ENCODE measurements around the gene ANKK1. TPM values are rescaled to one million over a fixed set of nuclear protein-coding genes. Genes with fewer than 3 reads are reported as not detected.

Gene ANKK1
- total RNA-seq, 1 donor from 2014 or later: 1.5 TPM

DNA sequence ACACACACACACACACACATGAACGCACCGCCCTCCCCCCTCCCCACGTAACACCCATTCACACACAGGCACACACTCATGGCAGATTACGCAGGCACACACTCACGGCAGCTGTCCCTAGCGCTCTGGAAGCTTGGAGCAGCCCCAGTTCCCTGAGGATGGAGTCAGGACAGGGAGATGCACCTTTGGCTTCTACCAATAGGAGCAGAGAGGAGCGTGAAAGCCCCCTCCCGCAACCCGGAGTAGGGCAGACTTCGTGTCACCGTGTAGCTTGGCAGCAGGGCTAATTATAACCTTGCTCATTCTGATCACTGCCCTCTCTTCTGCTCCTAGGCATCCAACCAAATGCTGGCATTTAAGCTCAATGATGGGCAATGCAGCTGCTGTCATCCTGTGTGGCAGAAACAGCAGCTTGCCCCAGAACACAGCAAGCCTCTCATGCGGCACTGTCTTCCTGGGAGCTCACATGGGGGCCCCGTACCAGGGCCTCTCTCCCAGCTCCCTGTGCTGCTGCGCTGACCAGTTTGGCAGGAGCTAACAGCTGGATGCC is 31.9 kb downstream of the ANKK1 start:
- intact Hi-C loops (cut with DNase I): no loop called here
- Histone ChIP-seq H3K27me3 (no peaks in the 10 kb centered on the region), H3K4me3 (no peak overlapping the region), H3K36me3 (no peaks in the 10 kb centered on the region), H3K27ac (no peak overlapping the region), H3K9me3 (no peaks in the 10 kb centered on the region), H3K4me1 (no peaks in the 10 kb centered on the region)
- no peak for DNase-seq (ENCODE audit: extremely low spot score in 2 of 2)
- TF ChIP-seq POLR2A (IDR thresholded peaks at IDR 0.05) (no peak), POLR2AphosphoS5 (IDR thresholded peaks at IDR 0.05; ENCODE audit: insufficient read depth in 1 of 2, low read depth in 1 of 2) (no peak)
- TF ChIP-seq, protein P1, sequence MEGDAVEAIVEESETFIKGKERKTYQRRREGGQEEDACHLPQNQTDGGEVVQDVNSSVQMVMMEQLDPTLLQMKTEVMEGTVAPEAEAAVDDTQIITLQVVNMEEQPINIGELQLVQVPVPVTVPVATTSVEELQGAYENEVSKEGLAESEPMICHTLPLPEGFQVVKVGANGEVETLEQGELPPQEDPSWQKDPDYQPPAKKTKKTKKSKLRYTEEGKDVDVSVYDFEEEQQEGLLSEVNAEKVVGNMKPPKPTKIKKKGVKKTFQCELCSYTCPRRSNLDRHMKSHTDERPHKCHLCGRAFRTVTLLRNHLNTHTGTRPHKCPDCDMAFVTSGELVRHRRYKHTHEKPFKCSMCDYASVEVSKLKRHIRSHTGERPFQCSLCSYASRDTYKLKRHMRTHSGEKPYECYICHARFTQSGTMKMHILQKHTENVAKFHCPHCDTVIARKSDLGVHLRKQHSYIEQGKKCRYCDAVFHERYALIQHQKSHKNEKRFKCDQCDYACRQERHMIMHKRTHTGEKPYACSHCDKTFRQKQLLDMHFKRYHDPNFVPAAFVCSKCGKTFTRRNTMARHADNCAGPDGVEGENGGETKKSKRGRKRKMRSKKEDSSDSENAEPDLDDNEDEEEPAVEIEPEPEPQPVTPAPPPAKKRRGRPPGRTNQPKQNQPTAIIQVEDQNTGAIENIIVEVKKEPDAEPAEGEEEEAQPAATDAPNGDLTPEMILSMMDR (IDR thresholded peaks at IDR 0.05): no peak

DNA sequence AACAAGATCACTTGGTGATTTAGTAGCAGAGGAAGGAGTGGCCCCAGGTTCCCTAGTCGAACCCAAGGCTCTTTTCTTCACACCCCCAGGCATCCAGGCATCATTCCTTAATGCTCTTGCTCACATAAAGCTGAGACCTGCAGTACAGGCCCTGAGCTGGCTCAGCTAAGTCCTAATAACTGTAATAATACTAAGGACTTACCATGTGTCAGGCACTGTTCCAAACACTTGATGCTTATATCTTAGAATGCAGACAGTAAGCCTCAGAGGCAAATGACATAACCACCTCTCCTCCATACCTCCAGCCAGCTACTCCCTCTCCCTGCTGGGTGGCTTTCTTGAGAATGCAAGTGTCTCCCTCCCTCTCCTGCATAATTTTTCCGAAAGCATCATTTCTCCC is 33.2 kb downstream of the ANKK1 start:
- Histone ChIP-seq H3K4me1 (no peaks in the 10 kb centered on the region), H3K9me3 (no peaks in the 10 kb centered on the region), H3K27me3 (no peaks in the 10 kb centered on the region), H3K36me3 (no peaks in the 10 kb centered on the region), H3K27ac (no peak overlapping the region), H3K4me3 (no peak overlapping the region)
- no peak for DNase-seq (ENCODE audit: extremely low spot score in 2 of 2)
- TF ChIP-seq POLR2A (IDR thresholded peaks at IDR 0.05) (no peak), POLR2AphosphoS5 (IDR thresholded peaks at IDR 0.05; ENCODE audit: insufficient read depth in 1 of 2, low read depth in 1 of 2) (no peak)
- intact Hi-C loops (cut with DNase I): no loop called here

DNA sequence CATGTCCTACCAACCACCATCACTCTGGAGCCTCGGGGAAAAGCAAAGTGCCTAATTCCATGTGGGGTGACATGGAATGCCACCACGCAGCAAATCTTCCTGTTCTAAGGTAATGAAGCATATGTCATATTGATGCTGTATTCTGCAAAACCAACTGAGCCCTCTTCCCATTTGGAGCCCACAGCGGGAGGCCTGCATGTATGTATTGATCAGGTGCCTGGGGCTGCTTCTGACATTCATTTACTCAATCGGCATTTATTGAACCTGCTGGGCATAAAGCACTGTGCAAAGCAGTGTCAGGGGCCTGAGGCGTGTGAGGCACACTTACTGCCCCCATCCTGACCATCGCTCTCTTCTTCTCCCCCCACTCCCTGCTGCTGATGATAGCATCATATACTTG is 39.1 kb downstream of the ANKK1 start:
- H3K27ac ChIP-seq: no peak overlapping the region
- H3K4me3 ChIP-seq: no peak overlapping the region
- TF ChIP-seq, protein P1 (IDR thresholded peaks at IDR 0.05): no peak
- TF ChIP-seq POLR2A (IDR thresholded peaks at IDR 0.05): no peak
- TF ChIP-seq POLR2AphosphoS5 (IDR thresholded peaks at IDR 0.05; ENCODE audit: insufficient read depth in 1 of 2, low read depth in 1 of 2): no peak
- no peaks in the 10 kb centered on the region for H3K36me3 ChIP-seq
- intact Hi-C loops (cut with DNase I): no loop called here
- H3K27me3 ChIP-seq: no peaks in the 10 kb centered on the region
- no peaks in the 10 kb centered on the region for H3K4me1 ChIP-seq
- no peak for DNase-seq (ENCODE audit: extremely low spot score in 2 of 2)
- no peaks in the 10 kb centered on the region for H3K9me3 ChIP-seq

DNA sequence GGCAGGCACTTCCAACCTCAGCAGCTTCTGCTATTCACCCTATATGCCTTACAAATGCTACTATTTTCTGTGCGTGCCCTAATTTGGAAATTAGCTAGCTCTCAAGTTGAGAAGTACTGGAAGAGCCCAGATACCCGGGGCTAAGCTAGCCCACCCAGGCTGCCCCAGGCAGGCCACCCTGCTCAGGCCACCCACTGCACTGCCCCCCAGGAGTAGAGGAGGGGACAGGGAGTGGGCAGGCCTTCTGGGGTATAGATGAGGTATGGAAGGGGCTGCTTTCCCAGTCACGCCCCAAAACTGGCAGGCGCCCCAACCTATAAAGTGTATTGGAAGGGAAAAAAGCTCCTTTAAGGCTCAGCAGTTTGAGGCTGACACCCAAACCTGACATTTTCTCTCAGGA is 44.2 kb downstream of the ANKK1 start:
- Histone ChIP-seq H3K4me3 (no peak overlapping the region), H3K27ac (no peak overlapping the region), H3K27me3 (no peaks in the 10 kb centered on the region), H3K4me1 (no peaks in the 10 kb centered on the region), H3K9me3 (no peaks in the 10 kb centered on the region), H3K36me3 (no peaks in the 10 kb centered on the region)
- intact Hi-C loops (cut with DNase I): no loop called here
- TF ChIP-seq POLR2A (IDR thresholded peaks at IDR 0.05) (no peak), POLR2AphosphoS5 (IDR thresholded peaks at IDR 0.05; ENCODE audit: insufficient read depth in 1 of 2, low read depth in 1 of 2) (no peak)
- TF ChIP-seq, protein P1 (IDR thresholded peaks at IDR 0.05): no peak
- DNase-seq (ENCODE audit: extremely low spot score in 2 of 2): no peak

DNA sequence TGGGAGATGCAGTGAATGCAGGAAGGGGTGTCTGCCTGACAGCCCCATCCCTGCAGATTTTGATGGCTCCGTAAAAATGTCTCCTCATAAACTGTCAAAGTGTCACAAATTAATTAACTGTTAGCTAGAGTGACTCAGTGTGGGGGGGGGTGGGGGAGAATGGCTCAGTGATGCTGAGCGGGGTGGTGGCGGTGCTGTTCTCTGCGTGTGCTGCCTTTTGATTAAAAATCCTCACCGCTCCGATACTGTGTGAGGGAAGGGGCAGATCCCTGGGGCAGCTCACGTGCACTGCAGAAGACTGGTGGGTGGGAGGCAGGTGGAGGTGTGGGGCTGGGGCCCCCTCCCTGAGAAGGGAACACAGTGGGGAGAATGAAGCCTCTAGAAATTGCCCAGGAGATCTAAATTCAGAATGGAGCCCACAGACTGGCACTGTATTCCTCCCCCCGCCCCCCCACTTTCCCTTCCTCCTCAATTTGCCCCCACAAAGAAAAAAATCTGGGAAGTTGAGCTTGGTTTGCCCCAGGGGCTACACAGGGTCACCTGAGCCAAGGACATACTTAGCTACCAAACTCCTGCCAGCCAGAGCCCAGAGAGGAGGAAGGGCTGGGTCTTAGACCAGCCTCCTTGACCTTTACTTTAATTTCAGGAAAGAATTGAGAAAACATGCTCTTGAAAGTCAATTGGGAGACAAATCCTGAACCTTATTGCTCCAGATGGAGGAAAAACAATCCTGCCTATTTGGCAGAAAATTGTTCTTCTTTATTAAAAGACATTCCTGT is 47.8 kb downstream of the ANKK1 start:
- TF ChIP-seq POLR2AphosphoS5 (IDR thresholded peaks at IDR 0.05; ENCODE audit: insufficient read depth in 1 of 2, low read depth in 1 of 2) (no peak), POLR2A (IDR thresholded peaks at IDR 0.05) (no peak)
- TF ChIP-seq, protein P1 (IDR thresholded peaks at IDR 0.05): no peak
- no peak for DNase-seq (ENCODE audit: extremely low spot score in 2 of 2)
- H3K27me3 ChIP-seq: no peaks in the 10 kb centered on the region
- H3K4me1 ChIP-seq: no peaks in the 10 kb centered on the region
- no peaks in the 10 kb centered on the region for H3K36me3 ChIP-seq
- H3K4me3 ChIP-seq: no peak overlapping the region
- intact Hi-C loops (cut with DNase I): no loop called here
- H3K27ac ChIP-seq: no peak overlapping the region
- no peaks in the 10 kb centered on the region for H3K9me3 ChIP-seq

Data from vagina (tissue), 2 donors.